ENCODE results near the gene KRTAP5-8. TPM values are rescaled to one million over a fixed set of nuclear protein-coding genes. Genes with fewer than 3 reads are reported as not detected.
"Not testable (repeated sequence)": the region's sequence is repeated elsewhere in the genome, so short reads cannot be mapped to it uniquely, and the experiment has no call there.

Gene KRTAP5-8
- total RNA-seq, 1 experiment from 2014 or later = not detected

GRCh38 chr11:71543866-71544265, 6.0 kb downstream of the KRTAP5-8 start:
- no peak for DNase-seq (ENCODE audit: low read depth)

GRCh38 chr11:71544525-71545214, 6.8 kb downstream of the KRTAP5-8 start:
- no peak for DNase-seq (ENCODE audit: low read depth)

- no peak for DNase-seq (ENCODE audit: low read depth)
Observed at GRCh38 chr11:71545405-71545966, 7.7 kb downstream of the KRTAP5-8 start.

GRCh38 chr11:71548120-71548519, 10.3 kb downstream of the KRTAP5-8 start, which contains the start of gene KRTAP5-9:
TSS of gene KRTAP5-9 (plus strand) at chr11:71548420. CDS start at chr11:71548658, 238 bp downstream.
- no peak for DNase-seq (ENCODE audit: low read depth)

- DNase-seq (ENCODE audit: low read depth) = no peak
Observed at GRCh38 chr11:71548716-71549151, 10.9 kb downstream of the KRTAP5-8 start.

- no peak for DNase-seq (ENCODE audit: low read depth)
Observed at GRCh38 chr11:71551711-71552110, 13.9 kb downstream of the KRTAP5-8 start.

DNA sequence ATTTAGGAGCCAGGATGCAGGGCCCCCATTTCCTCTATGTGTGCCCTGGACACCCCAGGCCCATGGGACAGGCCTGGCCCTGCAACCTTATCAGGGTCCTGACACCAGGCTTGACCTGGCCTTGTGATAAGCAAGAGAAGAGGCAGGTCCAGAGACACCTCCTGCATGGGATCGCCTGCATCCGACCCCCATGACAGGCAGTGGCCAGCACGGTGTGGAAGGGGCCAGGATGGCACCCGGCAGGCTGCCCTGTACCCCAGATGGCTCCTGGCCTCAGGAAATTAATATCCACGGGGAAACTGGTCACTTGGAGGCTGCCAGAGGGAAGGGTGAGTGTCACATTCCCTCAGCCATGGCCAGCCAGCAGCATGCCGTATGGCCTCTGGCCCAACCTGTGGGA, 17.2 kb downstream of the KRTAP5-8 start:
- DNase-seq (ENCODE audit: low read depth) = no peak

DNA sequence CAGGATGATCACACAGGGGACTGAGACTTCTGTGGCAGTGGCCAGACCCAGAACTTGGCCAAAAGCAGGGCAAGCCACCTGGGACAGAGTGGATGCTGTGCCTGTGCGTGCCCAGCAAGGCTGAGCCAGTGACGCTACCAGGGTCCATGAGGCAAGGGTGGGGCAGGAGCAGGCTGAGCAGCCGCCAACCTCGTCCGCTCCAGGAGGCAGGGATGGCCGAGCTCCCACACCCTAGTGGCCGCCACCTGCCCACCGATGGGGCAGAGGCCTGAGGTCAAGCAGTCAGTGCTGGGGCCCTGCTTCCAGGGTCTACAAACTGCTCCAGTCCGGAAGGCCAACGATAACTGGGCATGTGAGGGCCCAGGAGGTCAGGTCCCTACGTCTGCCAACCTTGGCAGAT, 17.7 kb downstream of the KRTAP5-8 start:
- DNase-seq (ENCODE audit: low read depth) = no peak

DNA sequence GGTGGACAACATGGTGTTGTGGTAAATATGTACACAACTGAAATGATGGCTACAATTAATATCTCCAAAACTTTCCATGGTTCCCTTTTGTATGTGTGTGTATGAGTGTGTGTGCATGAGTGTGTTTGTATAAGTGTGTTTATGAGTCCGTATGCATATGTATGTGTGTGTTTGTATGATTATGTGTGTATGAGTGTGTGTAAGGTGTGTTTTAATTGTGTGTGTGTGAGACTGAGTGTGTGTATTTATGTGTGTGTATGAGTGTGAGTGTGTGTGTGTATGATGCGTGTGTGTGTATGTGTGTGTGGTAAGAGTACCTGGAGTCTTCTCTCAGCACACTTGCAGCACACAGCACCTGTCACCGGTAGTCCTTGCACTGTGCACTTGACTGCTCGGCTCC, 18.2 kb downstream of the KRTAP5-8 start:
- no peak for DNase-seq (ENCODE audit: low read depth)

DNA sequence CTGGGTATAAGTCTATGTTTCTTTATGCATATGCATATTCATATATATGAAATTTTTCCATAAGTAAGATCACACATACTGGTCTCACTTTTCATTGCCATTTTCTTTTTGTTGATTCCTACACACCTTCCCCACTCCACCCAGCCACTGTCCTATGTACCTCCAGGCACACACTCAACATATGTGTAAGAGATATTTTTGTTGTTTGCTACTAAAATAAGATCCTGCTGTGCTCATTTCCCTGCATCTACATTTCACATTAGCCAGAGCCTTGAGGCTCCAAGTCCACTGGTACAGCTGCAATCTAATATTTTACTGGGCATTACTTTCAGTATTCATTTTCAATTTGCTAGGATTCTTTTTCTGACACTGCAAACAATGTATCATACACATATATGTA, 19.4 kb downstream of the KRTAP5-8 start:
- DNase-seq (ENCODE audit: low read depth) = no peak

DNA sequence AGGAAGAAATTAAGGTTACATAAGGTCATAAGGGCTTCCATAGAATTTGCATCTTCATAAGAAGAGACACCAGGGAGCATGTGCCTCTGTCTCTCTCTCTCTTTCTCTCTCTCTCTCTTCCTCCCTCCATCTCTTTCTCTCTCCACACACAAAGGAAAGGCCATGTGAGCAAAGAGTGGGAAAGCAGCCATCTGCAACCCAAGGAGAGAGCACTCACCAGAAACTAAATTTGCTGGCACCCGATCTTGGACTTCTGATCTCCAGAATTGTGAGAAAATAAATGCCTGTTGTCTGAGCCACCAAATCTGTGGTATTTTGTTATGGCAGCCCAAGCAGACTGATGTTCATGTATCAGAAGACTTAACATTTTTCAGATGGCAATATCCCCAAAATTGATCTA, 21.2 kb downstream of the KRTAP5-8 start:
- no peak for DNase-seq (ENCODE audit: low read depth)

DNA sequence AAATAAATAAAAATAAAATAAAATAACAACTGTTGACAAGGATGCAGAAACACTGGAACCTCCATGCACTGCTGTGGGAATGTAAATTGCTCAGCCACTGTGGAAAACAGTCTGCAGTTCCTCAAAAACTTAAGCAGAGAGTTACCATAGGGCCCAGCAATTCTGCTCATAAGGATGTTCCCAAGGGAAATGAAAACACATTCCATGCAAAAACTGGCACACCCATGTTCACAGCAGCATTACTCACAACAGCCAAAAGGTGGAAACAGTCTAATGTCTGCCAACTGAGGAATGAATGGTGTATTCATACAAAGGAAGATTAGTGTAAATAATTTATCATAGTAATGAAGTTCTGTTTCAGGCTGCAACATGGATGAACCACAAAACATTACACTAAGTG, 24.3 kb downstream of the KRTAP5-8 start:
- no peak for DNase-seq (ENCODE audit: low read depth)

GRCh38 chr11:71563406-71563805, 25.6 kb downstream of the KRTAP5-8 start:
- peak; percentile 57 for DNase-seq (ENCODE audit: low read depth)

DNA sequence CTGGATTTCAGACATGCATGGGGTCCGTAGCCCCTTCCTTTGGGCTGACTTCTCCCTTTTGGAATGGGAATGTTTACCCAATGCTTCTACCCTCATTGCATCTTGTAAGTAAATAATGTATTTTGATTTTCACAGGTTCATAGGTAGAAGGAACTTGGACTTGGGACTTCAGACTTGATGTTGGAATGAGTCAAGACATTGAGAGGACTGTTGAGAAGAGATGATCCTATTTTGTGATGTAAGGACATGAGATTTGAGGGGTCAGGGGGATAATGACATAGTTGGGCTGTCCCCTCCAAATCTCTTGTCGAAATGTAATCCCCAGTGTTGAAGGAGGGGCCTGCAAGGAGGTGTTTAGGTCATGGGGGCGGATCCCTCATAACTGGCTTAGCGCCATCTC, 26.6 kb downstream of the KRTAP5-8 start:
- no peak for DNase-seq (ENCODE audit: low read depth)

DNA sequence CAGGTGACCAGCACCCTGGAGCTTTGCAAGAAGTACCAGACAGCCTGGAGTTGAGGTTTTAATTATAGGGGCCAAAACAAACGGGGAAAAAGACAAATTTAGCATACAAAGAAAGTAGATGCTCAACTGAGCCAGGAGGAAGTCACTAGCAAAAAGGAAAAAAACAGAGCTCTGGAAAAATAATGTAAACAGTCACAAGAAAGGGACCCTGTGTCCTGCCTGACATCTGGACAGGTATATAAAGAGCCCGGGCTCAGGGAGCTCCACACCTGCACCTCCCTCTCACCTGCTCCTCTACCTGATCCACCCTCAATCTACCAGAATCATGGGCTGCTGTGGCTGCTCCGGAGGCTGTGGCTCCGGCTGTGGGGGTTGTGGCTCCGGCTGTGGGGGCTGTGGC, 27.4 kb downstream of the KRTAP5-8 start, which contains the start of gene KRTAP5-10:
TSS of gene KRTAP5-10 (plus strand) at position 301 of the 400 bp plus-strand sequence. CDS start at position 326, 25 bp downstream.
- DNase-seq (ENCODE audit: low read depth) = no peak

DNA sequence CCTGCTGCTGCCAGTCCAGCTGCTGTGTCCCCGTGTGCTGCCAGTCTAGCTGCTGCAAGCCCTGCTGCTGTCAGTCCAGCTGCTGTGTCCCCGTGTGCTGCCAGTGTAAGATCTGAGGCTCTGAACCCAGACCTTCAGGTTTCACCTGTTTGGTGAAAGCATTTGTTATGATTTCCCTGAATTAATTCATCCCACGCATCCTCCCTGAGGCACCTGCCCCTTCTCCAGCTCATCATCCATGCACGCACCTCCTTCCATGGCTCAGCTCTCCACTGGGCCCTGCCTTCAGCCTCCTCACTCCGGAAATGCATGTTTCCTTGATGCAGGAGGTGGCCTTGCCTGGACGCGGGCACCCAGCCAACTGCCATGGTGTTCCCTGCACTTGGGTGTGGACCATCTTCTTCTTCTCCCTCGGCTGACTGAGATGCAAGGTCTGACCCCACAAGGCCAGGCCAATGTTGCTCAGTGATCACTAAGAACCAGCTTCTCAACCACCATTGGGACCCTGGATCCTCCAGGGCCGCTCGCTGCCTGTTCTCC, 28.3 kb downstream of the KRTAP5-8 start:
- no peak for DNase-seq (ENCODE audit: low read depth)

DNA sequence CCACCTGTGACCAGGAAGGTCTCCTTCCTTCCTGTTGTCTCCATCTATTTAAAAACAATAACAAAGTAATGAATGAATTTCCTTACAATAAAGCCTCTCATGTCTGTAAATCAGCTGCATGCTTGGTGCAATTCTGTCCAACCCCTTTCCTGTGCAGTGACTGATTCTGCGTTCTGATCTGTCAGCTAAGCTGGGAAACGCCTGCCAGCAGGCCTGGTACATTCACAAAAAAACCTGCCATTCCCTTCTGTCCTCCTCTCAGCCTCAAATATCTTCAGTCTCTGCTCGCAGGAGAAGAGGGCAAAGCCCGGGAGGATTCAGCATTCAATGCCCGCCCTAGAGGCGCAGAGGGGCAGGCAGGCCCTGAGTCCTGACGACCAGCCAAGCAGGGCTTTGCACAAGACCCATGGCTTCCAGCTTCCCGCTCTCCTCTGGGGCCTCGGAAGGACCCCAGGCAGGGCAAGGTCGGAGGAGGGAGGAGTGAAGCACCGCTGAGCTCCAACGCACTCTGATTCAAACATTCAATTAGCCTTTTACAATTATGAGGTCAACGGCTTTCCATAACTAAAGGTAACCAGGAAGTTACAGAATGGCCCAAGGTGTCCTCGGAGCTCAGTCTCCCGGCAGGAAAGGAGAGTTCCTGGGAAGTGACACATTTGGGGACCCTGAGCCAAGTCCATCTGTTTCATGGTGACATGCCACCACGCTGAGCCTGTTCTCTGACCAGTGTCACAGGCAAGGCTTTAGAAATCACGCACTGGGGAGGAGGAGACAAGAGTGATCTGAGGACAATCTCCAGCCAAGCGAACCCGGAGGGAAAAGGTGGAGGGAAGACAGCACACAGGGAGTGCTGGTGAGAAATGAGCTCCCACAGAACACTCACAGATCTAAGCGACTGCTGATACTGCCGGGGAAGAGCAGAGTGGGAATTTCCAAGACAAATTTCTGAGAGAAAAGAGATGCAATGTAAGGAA, 29.1 kb downstream of the KRTAP5-8 start:
- not testable (repeated sequence) for DNase-seq (ENCODE audit: low read depth)

DNA sequence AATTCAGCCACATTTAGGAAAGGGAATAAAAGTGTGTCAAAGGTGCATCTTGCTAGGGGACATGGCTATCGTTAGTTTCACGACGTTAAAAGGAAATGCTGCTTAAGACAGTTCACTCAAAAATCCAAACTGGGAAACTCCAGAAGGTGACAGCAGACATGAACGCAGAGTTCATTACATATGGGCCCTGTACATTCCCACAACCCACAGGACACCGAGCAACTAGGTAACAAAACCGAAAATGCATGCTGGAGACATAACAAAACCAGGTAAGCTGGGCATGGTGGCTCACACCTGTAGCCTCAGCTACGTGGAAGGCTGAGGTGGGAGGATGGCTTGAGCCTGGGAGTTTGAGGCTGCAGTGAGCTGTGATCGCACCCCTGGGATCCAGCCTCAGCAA, 29.8 kb downstream of the KRTAP5-8 start:
- DNase-seq (ENCODE audit: low read depth) = not testable (repeated sequence)

DNA sequence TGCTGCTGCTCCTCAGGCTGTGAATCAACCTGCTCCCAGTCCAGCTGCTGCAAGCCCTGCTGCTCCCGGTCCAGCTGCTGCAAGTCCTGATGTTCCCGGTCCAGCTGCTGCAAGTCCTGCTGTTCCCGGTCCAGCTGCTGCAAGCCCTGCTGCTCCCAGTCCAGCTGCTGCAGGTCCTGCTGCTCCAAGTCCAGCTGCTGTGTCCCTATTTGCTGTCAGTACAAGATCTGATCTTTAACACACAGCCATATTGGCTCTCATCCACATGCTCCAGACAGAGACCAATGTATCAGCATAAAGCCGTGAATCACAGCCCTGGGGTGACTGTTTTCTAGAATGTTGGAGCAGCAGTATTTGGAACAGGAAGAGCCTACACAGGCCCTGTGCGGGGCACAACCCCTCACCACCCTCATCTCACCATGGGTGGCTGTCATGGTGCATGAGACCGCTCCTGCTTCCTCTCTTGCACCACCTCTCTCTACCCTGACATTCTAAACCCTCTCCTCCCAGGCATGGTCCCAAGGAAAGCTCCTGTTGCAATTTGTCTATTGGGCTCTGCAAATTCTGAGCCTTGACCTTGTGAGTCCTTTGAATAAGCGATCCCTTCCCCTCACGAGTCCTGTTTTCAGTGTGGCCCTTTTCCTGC, 31.0 kb downstream of the KRTAP5-8 start:
- DNase-seq (ENCODE audit: low read depth) = peak; percentile 14

GRCh38 chr11:71571101-71571850, 33.5 kb downstream of the KRTAP5-8 start:
- not testable (repeated sequence) for DNase-seq (ENCODE audit: low read depth)

DNA sequence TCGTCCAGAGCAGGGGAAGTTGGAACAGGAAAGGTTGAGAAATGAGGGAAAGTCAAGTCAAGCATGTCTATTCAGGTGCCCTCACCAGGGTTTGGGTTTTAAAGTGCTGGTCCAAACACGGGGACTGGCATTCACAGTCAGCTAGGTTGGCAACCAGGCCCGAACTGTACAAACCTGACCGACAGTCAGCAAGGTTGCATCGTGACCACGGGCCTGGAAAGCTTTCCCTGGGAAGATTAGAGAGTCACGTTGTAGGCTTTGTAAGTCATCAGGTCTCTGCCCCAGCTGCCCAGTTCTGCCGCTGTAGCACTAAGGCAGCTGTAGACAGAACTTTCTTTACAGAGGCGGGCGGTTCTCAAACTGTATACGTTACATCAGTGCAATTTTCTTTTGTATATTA, 35.0 kb downstream of the KRTAP5-8 start:
- DNase-seq (ENCODE audit: low read depth) = no peak
